ENCODE results near the gene ABHD14A. TPM values are rescaled to one million over a fixed set of nuclear protein-coding genes. Genes with fewer than 3 reads are reported as not detected.

ABHD14A gene
- total RNA-seq, 4 donors from 2014 or later: 4.3 to 14.2 (median 9.4) TPM

DNA sequence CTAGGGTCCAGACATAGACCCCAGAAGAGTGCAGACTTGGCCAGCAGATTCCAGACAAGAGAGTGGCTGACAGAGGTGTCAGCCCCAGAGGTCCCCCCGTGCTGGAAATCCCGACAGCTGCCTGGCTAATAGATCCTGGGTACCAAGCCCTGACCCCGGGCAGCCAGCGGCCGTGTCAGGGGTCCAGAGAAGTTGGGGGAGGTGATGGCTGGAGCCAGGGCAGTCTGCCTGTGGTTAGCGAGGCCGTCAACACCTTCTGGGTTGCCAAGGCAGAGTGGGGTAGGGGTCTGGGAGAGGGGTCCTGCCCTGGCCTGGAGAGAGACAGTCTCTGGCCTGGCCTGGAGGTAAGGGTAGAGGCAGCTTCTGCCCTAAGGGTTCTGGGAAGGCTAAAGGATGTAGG lies 45.9 kb downstream of the ABHD14A start:
- no peak for TF ChIP-seq POLR2A (IDR thresholded peaks at IDR 0.05)
- TF ChIP-seq, protein P1, sequence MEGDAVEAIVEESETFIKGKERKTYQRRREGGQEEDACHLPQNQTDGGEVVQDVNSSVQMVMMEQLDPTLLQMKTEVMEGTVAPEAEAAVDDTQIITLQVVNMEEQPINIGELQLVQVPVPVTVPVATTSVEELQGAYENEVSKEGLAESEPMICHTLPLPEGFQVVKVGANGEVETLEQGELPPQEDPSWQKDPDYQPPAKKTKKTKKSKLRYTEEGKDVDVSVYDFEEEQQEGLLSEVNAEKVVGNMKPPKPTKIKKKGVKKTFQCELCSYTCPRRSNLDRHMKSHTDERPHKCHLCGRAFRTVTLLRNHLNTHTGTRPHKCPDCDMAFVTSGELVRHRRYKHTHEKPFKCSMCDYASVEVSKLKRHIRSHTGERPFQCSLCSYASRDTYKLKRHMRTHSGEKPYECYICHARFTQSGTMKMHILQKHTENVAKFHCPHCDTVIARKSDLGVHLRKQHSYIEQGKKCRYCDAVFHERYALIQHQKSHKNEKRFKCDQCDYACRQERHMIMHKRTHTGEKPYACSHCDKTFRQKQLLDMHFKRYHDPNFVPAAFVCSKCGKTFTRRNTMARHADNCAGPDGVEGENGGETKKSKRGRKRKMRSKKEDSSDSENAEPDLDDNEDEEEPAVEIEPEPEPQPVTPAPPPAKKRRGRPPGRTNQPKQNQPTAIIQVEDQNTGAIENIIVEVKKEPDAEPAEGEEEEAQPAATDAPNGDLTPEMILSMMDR (IDR thresholded peaks at IDR 0.05): no peak
- H3K4me3 ChIP-seq: no peak overlapping the region
- H3K36me3 ChIP-seq: no peaks in the 10 kb centered on the region
- peaks cover 0 to 59% (median 16%) of the 10 kb centered on the region in 3 donors for H3K4me1 ChIP-seq
- no peak for DNase-seq
- intact Hi-C loops (cut with DNase I): no loop called here
- H3K9me3 ChIP-seq: no peaks in the 10 kb centered on the region
- H3K27ac ChIP-seq: peak overlapping the region in 3 of 4 donors; percentile 52 to 85 (median 71)
- no peaks in the 10 kb centered on the region for H3K27me3 ChIP-seq
- 100% methylated on average over 1 of the region's 7 CpGs; no CpG with 5 or more reads in 1 of the 2 donors for WGBS, 2 donors

DNA sequence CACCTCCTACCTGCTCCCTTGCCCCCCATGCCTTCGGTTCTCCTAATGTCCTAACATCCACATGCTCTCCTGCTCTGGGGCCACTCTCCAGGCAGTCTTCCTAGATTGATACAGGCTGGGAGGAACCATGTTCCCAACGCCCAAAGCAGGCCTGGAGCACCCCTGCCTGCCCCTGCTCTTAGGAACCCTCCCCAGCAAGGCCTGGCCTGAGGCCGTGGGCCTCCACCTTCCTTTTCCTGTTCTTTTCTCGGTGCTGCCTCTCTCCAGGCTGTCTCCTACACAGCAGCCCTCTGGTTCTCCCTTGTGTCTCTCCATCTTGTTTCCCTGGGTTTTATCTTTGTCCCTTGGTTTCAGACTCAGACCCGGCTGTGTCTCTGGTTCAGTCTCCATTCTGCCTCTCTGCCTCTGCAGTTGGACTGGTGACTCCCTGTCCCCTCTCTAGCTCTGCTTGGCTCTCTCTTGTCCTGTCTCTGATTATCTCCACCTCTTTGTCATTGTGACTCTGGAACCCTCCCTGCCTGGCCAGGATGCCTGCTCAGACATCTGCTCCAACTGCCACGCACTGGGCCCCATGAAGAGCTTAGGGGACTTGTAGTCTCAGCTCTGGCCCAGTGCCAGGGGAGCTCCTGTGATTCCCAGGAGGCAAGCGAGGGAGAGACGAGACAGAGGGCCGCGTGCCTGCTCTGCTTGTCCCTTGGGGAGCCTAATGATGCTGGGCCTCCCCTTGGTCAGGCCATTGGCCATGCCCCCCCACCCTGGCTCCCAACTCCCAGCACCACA lies 46.8 kb downstream of the ABHD14A start:
- Histone ChIP-seq H3K4me3 (no peak overlapping the region), H3K27me3 (no peaks in the 10 kb centered on the region), H3K27ac (peak overlapping the region in 3 of 4 donors; percentile 52 to 85 (median 71)), H3K4me1 (peaks cover 0 to 66% (median 16%) of the 10 kb centered on the region in 3 donors), H3K9me3 (no peaks in the 10 kb centered on the region), H3K36me3 (no peaks in the 10 kb centered on the region)
- DNase-seq: no peak
- WGBS, 2 donors: 65 to 76% methylated on average over 5 of the region's 10 CpGs
- intact Hi-C loops (cut with DNase I): no loop called here
- TF ChIP-seq POLR2A (IDR thresholded peaks at IDR 0.05): no peak
- TF ChIP-seq, protein P1 (IDR thresholded peaks at IDR 0.05): no peak

DNA sequence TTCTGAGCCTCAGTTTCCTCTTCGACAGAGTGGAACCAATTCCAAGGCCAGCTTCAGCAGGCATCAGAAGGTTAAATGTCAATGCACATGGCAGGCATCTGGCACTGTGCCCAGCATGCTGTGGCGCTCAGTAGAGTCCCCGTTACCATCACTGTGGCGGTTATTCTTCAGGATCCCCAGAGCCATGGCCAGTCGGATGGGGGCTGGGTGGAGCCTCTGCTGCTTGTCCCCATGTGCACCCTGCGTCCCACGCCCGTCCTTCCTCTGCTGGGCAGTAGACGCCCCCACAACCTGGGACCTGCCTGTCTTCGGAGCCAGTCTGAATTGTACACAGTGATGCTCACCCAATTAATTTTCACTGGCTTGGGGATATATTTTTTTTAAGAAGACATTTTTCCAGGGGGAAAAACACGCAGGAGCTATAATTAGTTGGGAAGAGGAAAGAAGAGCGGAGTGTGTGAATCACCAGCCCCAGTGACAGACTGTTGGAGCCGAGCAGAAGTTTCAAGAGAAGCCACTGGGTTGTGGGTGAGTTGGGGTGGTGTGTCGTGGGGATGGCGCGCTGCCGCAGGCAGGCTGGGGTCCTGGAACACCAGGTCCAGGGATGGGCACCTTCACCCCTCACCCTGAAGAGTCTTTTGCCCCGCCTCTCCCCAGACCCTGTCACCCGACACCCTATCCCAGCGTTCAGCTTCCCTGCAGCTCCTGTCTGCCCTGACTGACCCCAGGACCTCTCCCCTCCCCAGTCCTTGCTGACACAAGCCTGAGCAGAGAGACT lies 47.6 kb downstream of the ABHD14A start:
- Histone ChIP-seq H3K36me3 (no peaks in the 10 kb centered on the region), H3K27ac (peak overlapping the region in 3 of 4 donors; percentile 52 to 85 (median 71)), H3K4me3 (no peak overlapping the region), H3K9me3 (no peaks in the 10 kb centered on the region), H3K4me1 (peaks cover 0 to 63% (median 16%) of the 10 kb centered on the region in 3 donors), H3K27me3 (no peaks in the 10 kb centered on the region)
- TF ChIP-seq POLR2A (IDR thresholded peaks at IDR 0.05): no peak
- TF ChIP-seq, protein P1 (IDR thresholded peaks at IDR 0.05): no peak
- intact Hi-C loops (cut with DNase I): no loop called here
- no peak for DNase-seq
- WGBS, 2 donors: 66 to 79% methylated on average over 15 to 20 of the region's 20 CpGs

DNA sequence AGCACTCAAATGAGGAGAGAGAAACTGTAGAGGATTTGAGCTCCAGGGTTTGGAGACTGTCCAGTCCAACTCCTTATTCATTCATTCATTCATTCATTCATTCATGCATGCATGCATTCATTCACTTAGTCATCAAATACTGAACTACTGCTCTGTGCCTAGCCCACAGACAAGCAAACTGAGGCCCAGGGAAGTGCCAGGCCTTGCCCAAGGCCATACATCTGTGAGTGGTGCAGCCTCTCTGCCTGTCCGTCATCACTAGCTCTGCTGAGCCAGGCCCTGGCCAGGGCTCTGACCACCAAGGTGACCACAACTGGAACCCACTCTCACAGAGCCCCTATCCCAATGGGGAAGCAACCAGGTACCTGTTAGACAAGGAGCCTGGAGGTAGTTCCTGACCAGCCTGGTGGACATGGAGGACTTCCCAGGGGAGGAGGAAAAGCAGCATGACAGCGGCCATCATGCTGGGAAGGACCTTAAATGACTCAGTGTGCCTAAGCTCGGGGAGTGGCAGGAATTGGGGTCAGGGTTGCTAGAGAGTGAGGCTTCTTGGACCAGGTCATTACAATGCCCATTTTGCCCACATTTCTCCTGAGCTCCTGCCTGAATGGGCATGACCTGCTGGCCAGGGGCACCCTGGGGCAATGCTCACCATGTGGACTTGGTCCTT lies 48.4 kb downstream of the ABHD14A start:
- H3K4me3 ChIP-seq: no peak overlapping the region
- WGBS, 2 donors: 57 to 64% methylated on average over 2 of the region's 3 CpGs

More for the DNA sequence above, 48.4 kb downstream of the ABHD14A start:
- TF ChIP-seq, protein P1 (IDR thresholded peaks at IDR 0.05): no peak
- TF ChIP-seq POLR2A (IDR thresholded peaks at IDR 0.05): no peak
- H3K27me3 ChIP-seq: no peaks in the 10 kb centered on the region
- peaks cover 0 to 64% (median 16%) of the 10 kb centered on the region in 3 donors for H3K4me1 ChIP-seq
- no peaks in the 10 kb centered on the region for H3K36me3 ChIP-seq
- intact Hi-C loops (cut with DNase I): no loop called here
- H3K9me3 ChIP-seq: no peaks in the 10 kb centered on the region
- DNase-seq: no peak
- peak overlapping the region in 3 of 4 donors; percentile 52 to 85 (median 71) for H3K27ac ChIP-seq
